HG02885 (cell line): ENCODE results near the gene SLC9A3.

Source experiments
- ATAC-seq: cut with Tn5 transposase; IDR thresholded peaks from one replicate; pipeline ENCODE4 v1.9.1; 2021; ENCODE audit warnings: mild to moderate bottlenecking; ENCODE audit not compliant: unreplicated experiment, poor library complexity

Gene SLC9A3

DNA sequence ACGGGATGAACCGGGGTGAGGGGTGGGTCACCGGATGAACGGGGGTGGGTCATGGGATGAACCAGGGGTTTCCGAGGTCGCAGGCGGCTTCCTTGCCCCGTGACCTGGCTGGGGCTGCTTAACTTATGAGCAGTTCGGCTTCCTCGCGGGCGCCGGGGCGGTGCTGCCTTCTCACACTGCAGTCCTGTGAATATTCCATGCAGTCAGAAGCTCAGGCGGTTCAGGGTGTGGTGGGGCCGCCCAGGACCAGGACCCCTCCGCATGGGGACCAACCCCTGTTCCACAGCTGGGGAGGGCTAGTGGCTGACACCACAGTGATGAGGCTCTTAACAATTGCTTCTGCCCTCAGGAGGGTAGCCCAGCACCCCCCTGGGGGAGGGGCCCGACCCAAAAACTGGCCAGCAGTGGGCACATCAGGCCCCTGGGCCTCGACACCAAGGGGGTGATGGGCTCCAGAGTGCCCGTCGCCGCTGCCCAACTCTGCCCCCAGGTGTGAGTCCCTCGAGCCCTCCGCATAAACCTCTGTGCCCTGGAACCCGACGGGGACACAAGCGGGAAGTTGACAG, 30.9 kb upstream of the SLC9A3 start:
- no peak for ATAC-seq

DNA sequence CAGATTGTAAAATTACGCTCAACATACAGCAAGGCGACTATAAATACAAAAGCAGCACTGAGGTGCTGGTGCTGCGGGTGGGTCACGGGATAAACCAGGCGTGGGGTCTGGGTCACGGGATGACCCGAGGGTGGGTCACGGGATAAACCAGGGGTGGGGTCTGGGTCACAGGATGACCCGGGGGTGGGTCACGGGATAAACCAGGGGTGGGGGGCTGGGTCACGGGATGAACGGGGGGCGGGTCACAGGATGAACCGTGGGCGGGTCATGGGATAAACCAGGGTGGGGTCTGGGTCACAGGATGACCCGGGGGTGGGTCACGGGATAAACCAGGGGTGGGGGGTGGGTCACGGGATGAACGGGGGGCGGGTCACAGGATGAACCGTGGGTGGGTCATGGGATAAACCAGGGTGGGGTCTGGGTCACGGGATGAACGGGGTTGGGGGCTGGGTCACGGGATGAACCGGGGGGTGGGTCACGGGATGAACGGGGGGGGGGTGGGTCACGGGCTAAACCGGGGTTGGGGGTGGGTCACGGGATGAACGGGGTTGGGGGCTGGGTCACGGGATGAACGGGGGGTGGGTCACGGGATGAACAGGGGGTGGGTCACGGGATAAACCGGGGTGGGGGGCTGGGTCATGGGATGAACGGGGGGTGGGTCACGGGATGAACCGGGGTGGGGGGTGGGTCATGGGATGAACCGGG, 30.2 kb upstream of the SLC9A3 start:
- ATAC-seq, result no peak

DNA sequence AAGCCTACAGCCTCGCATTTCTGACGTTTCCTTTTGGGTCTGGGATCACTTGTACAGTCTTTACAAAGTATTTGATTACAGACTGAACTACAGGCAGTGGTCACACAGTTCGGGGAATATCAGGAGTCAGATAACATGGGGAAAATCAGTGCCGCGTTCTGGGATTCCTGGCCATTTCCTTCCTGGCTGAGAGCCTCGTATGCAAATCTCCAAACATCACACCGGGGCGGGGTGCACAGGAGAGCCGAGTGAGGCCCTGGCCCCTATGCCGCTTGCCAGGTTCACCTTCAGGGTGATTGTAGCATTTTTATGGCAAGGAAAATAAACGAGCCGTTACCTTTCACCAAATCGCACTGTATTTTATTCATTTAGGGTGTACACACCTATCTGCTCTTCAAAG, 29.6 kb upstream of the SLC9A3 start:
- no peak for ATAC-seq

DNA sequence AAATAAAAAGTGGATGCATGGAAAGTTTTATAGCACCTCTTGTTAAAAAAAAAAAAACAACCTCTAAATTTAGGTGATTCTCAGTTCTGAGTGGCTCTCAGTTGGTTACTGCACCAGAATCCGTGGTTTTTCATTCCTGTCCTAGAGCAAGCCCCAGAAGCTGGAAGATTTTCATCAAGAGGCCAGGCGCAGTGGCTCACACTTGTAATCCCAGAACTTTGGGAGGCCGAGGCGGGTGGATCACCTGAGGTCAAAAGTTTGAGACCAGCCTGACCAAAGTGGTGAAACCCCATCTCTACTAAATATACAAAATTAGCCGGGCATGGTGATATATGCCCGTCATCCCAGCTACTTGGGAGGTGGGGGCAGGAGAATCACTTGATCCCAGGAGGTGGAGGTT, 27.2 kb upstream of the SLC9A3 start:
- no peak for ATAC-seq

DNA sequence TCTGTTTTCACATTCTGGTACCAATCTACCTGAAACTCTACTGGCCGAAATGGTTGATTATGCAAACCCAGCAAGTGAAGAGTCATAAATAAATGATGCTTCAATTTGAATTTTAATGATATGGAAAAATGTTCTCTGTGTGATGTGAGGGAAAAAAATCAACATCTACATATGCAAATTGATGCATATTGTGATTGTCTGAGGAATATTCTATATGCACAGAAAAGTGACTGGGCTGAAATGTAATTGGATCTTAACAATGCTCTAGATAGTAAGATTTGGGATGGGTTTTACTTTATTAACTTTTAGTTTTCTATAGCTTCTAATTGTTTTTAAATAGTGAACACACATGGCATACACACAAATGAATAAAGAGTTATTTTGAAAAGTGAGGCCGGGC, 25.0 kb upstream of the SLC9A3 start:
- ATAC-seq, result no peak

DNA sequence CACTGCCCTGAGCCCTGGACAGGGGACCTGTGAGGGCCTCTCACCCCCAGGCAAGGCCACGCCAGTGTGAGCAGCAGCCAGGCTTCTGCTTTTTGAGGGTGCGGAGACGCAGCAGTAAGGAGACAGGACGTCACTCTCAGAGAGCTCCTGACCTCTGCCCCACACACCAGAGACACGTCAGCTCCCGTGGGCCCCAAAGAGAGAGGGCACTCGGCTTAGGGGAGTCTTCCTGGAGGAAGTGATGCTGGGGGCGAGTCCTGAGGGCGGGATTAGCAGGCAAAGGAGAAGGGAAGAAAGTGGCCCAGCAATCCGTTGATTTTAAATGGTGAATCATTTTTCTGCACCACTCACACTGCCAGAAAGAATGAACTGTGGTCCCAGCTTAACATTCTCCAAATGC, 24.0 kb upstream of the SLC9A3 start:
- no peak for ATAC-seq

DNA sequence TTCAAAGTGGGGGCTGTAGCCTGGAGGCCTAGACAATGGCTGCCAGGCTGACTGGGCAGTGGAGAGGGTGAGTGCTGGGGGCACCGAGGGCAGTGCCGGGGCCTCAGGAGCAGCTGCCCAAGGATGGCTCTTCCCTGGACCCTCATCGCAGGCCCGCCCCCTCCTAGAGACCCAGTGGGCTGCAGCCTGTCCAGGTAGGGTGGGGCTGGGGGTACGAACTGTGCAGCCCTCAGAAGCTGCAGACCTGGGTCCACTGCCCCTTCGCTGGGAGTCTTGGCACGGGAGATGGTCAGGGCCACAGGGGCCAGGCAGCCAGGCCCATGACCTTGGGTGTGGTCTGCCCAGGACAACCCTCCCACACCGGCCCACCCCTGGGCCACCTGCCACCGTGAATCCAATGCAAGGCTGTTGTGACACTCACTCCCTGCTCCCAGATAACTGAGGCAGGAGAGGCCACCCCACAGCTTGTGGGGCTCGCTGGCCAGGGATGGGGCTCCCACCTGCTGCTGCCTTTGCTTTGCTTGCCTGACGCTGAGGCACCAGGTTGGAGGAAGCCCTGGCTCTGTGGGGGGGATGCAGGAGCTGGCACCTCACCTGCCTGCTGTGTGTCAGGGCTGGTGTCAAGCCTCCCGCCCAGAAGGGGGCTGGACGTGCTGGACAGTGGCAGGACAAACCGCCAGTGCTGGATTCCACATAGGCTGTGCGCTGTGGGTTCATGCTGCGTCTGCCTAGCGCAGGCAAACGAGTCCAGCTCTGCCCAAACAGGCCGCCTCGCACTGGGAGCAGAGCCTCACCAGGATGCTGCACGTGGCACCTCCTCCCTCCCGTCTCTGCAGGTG, 23.1 kb upstream of the SLC9A3 start:
- ATAC-seq, result no peak

DNA sequence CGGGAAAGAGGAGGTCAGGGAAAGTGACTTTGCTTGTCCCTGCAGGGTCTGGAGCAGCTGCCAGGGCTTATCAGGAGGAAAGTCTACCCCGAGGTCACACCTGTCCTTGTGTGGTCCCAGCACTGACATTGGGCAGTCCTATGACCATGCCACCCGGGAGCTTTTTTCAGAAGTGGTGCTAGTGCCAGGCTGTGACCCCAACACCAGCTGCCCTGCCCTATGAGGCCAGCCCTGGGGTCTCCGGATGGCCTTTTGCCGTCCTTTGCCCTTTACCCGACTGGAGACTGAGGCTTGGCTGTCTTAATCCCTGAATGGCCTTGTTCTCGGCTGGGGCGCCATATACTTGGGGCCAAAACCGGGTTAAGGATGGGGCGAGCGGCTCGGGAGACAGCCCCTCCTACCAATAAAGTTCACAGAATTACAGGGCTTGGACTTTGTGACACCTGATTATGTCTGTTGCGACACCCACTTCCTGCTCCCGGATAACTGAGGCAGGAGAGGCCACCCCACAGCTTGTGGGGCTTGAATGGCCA, 22.2 kb upstream of the SLC9A3 start:
- no peak for ATAC-seq

DNA sequence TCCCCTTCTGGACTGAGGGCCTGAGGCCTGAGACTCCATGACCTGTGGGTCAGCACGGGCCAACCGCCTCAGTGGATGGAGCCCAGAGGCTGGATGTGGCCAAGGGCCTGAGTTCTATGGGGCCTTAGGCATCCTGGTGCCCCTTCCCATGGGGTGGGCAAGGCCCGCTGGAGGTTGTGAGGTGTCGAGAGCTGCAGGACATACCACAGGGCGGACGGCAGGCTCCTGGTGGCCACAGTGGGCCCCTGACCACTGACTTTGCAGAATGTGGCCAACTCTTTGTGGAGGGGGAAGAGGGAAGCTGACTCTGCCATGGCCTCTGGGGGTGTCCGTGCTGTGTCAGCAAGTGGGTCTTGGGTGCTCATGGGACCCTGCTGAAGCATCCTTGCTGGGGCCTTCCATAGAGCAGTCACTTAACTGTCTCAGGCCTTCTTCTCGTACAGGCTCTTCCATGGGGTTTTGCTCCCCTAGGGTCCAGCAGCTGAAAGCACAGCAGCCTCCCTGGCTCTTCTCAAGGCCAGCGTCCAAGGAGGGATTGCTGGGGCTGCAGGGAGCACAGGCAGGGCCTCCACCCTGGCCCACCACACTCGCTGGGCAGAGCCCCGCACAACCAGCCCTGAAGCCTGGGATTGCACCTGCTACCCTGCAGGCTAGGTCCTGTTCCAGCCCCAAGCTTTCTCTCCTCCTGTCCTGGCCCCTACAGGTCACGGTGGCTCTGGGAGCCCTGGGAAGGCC, 21.6 kb upstream of the SLC9A3 start:
- ATAC-seq, result no peak

DNA sequence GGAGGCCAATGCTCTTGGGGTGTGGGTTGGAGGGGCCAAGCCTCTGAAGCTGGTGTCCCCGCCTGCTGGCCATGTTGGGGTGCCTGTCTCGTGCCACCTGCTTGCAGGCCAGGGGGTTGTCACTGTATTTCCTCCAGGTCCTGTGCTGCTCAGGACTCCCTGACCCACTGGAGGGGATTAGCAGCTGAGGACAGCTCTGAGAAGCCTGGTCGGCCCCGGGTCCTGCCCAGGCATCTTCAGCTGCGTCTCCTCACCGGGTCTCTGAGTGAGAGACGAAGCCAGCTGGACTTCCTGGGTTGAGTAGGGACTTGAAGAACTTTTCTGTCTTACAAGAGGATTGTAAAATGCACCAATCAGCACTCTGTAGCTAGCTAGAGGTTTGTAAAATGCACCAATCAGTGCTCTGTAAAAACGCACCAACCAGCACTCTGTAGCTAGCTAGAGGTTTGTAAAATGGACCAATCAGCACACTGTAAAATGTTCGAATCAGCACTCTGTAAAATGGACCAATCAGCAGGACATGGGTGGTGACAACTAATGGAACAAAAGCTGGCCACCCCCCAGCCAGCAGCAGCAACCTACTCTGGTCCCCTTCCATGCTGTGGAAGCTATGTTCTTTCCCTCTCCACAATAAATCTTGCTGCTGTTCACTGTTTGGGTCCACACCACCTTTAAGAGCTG, 20.6 kb upstream of the SLC9A3 start:
- ATAC-seq, result no peak

DNA sequence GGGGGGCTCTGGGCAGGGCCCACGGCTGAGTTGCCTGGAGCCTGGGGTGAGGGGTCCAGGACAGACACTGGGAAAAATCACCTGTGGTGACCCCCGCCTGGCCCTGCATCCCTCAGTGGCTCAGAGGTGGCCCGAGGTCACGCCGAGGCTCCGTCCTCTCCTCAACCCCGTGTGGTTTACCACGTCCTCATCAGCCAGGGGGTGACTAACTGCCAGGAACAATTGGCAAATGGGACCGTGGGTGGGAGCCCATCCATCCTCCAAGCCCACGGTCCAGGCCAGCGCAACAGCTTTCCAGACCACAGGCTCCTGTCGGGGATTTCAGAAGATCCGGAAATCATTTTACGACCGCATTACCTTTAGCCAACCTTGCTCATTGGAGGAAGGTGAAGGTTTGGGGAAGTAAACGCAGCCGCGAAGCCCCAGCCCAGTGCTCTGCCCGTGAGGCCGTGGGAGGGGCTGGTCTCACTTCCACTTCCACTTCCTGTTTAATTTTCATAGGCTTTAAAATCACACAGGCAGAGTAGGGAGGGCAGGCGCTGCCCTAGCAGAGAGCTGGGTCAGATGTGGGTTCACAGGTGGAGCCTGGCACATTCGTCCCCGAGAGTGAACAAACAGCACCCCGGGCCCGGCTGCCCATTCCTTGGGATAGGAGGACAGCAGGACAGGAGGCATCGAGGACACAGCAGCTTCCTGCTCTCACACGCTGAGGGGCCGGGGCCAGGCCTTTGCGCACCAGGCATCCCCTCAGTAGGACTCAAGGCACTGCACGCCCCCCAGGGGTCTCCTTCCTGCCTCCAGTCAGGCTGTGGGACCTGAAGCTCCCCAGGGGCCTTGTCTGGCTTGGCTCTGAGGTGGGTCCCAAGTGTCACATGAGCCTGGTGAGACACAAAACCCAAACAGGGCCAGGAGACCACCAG, 19.8 kb upstream of the SLC9A3 start:
- ATAC-seq, result peak; percentile 95

DNA sequence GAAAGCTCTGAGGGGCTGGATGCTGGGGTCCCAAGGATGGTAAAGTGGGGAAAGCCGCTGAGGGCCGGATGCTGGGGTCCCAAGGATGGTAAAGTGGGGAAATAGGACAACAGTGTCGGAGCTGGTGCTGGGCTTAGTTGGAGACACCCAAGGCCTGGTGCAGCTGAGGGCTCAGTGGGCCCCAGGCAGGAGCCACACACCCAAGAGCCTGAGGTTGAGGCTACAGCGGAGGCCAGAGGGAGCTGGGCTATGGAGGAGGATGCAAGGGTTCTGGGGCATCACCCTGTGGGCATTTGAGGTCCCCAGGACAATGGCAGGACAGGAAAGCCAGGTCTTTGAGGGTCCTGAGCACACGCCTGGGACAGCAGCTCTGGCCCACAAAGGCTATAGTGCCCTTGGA, 19.1 kb upstream of the SLC9A3 start:
- ATAC-seq, result no peak

DNA sequence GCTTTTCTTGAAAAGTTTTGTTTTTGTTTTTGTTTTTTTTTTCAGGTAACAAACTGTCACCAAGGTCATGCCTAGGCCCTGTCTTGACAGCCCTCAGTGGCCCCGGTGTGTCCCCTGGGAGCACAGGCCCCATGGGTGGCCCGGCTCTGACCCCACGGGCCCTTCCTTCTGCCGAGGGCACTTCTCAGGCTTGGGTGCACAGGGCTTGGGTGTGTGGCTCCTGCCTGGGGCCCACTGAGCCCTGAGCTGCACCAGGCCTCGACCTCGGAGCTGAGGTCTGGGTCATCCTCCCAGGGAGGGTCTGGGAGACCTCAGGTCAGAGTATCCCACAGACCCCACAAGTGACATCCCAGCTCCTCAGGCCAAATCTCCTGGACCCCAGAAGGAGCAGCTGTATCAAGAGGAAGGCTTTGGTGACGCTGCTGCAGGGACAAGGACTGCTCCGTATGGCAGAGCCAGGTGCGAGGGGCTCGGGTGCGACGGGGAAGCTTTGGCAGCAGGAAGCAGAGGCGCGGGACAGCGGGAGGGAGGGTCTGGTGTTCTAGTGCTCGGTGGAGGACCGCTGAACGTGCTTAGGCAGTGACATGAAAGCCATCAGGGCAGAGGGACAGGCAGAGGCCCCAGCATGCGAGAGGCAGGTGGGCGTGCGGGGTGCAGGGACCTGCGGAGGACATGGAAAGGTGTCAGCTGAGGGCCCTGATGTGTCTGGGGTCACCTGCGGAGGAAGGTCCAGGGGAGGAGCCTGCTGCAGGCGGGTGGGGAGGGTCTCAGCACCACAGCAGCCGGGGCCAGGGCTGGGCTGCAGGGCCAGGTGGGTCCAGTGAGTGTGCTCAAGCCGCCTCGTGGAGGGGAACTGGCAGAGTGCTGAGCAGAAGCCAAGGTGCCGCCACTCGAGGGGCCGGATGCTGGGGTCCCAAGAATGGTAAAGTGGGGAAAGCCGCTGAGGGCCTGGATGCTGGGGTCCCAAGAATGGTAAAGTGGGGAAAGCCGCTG, 18.4 kb upstream of the SLC9A3 start:
- no peak for ATAC-seq

DNA sequence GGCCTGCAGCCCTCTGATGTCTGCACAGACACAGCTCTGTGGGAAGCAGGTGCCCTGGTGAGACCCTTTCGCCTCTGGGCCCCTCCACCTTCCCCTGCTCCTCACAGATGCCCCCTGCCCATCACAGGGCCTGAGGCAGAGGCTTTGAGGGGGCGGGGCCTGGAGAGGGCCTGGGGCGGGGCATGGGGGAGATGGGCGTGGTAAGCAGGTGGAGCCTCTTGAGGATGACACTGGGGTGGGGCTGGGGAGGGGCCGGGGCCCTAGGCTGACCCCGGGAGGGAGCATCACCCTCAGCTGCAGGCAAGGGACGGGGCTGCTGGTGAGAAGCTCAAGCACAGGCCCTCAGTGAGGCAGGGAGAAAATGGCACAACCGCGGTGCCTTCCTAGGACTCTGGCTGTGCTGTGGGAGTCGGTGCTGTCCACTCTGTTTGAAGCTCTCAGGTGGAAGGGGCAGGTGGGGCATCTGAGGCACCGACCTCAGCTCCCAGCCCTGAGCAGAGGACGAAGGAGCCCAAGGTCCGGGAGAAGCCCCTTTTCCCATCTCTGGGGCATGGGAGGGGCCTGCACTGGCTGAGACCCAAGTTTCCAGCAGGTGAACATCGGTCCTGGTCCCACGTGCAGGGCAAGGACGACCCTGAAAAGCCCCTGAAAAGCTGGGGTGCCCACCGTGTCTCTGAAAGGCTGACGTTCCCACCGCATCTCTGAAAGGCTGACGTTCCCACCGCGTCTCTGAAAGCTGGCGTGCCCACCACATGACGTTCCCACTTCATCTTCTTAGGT, 17.5 kb upstream of the SLC9A3 start:
- ATAC-seq, result no peak

DNA sequence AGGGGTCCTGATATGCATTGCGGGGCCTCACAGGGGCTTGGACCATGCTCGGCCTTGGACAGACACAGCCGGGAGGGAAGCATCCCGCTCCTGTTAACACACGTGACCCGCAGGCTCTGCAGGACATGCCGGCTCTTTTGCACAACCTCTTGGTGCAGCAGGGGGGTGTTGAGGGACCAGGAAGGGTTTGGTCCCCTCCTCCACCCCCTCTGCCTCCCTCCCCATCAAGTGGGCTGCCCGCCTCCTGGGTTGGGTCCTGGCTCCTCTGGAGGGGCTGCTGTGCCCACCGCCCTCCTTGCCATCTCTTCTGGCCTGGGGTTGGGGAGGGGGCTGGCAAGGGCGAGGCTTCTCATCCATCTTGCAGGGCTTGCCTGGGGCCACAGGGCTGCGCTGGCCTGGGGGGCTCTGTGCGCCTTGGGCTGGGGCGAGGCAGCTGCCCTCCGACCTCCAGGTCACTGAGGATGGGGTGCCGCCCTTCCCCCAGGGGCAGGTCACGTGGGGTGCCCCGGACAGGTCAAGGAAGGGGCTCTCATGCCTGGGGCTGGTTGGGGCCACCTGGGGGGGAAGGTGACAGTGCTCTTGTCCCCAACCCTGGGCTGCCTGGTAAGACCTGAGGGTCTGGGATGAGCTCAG, 16.8 kb upstream of the SLC9A3 start:
- ATAC-seq, result no peak

DNA sequence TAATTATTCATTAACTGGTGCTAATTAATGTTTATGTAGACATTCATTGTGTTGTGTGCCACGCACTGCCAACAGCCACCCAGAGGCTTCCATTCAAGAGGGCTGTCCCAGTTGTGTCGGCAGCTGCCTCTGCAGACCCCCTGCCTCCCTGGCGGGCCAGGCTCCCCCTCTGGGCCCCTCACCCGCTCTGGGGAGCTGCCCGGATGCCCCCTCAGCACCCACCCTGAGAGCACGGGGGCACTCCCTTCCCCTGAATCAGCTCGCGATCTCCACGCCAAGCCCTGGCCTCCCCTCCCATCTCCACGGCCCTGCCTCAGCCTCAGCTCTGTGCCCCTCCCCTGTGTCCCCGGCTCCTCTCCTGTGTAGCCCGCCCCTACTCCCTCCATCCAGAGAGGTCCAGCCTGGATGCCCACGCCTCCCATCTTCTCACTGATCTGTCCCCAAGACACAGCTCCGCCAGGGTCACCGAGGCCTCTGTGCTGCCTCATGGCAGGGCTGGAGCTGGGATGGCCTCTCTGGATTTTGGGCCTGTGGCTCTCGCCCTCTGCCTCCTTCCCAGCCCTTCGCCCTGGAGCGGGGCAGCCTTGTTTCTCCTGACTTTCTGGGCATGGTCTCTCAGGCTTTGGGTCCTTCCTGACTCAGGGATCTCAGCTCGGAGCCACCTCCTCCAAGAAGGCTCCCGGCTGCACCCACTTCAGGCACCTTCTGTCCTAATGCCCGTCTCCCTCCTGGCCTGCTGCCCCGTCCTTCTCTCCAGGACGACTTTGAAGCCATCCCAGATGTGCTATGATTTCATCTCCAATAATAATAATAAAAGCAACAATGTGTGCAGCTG, 16.0 kb upstream of the SLC9A3 start:
- no peak for ATAC-seq
